ENCODE measurements around the gene PADI3. TPM values are rescaled to one million over a fixed set of nuclear protein-coding genes. Genes with fewer than 3 reads are reported as not detected.

The PADI3 gene
- total RNA-seq, 3 donors from 2014 or later (not counting 1 experiment from before 2014, with no cell fraction given) = not detected

GRCh38 chr1:17287130-17287776, 38.4 kb downstream of the PADI3 start:
- Mint-ChIP-seq H3K27ac (no peak overlapping the region), H3K9me3 (no peaks in the 10 kb centered on the region), H3K4me3 (no peak overlapping the region), H3K4me1 (no peaks in the 10 kb centered on the region), H3K36me3 (no peaks in the 10 kb centered on the region), H3K27me3 (ENCODE audit: low read depth in 2 of 2) (peaks cover 3 to 11% of the 10 kb centered on the region in 2 donors)
- intact Hi-C loops (cut with micrococcal nuclease) = no loop called here
- WGBS (ENCODE audit: insufficient coverage) = 90% methylated on average over 5 of the region's 5 CpGs
- no peak for ATAC-seq
- DNase-seq = no peak
- no peak for TF ChIP-seq CTCF (IDR thresholded peaks at IDR 0.05)
- Histone ChIP-seq H3K27ac (ENCODE audit: low read length) (no peak overlapping the region), H3K36me3 (ENCODE audit: control insufficient read depth, insufficient read depth, low read length) (no peaks in the 10 kb centered on the region), H3K4me1 (ENCODE audit: control insufficient read depth, insufficient read depth, low read length) (peaks cover 9% of the 10 kb centered on the region), H3K27me3 (ENCODE audit: control insufficient read depth, insufficient read depth, low read length) (no peaks in the 10 kb centered on the region), H3K9me3 (ENCODE audit: control insufficient read depth, insufficient read depth, low read length) (no peaks in the 10 kb centered on the region), H3K4me3 (ENCODE audit: low read length) (no peak overlapping the region)

- Histone ChIP-seq H3K36me3 (ENCODE audit: control insufficient read depth, insufficient read depth, low read length) (no peaks in the 10 kb centered on the region), H3K4me3 (ENCODE audit: low read length) (no peak overlapping the region), H3K9me3 (ENCODE audit: control insufficient read depth, insufficient read depth, low read length) (no peaks in the 10 kb centered on the region), H3K27me3 (ENCODE audit: control insufficient read depth, insufficient read depth, low read length) (no peaks in the 10 kb centered on the region), H3K27ac (ENCODE audit: low read length) (no peak overlapping the region), H3K4me1 (ENCODE audit: control insufficient read depth, insufficient read depth, low read length) (peaks cover 6% of the 10 kb centered on the region)
- Mint-ChIP-seq H3K4me1 (no peaks in the 10 kb centered on the region), H3K4me3 (no peak overlapping the region), H3K27me3 (ENCODE audit: low read depth in 2 of 2) (peaks cover 7 to 20% of the 10 kb centered on the region in 2 donors), H3K9me3 (no peaks in the 10 kb centered on the region), H3K36me3 (no peaks in the 10 kb centered on the region), H3K27ac (no peak overlapping the region)
- WGBS (ENCODE audit: insufficient coverage) = 89% methylated on average over 2 of the region's 2 CpGs
- intact Hi-C loops (cut with micrococcal nuclease) = no loop called here
- TF ChIP-seq CTCF (IDR thresholded peaks at IDR 0.05) = no peak
- DNase-seq (no peak), ATAC-seq (no peak)
Measured at GRCh38 chr1:17289721-17290120, 40.8 kb downstream of the PADI3 start.

GRCh38 chr1:17290553-17290952, 41.7 kb downstream of the PADI3 start:
- no peaks in the 10 kb centered on the region for H3K9me3 ChIP-seq (ENCODE audit: control insufficient read depth, insufficient read depth, low read length)
- no peak overlapping the region for H3K4me3 ChIP-seq (ENCODE audit: low read length)
- H3K27ac Mint-ChIP-seq = no peak overlapping the region
- H3K9me3 Mint-ChIP-seq = no peaks in the 10 kb centered on the region
- 83% methylated on average over 3 of the region's 3 CpGs for WGBS (ENCODE audit: insufficient coverage)
- TF ChIP-seq CTCF (IDR thresholded peaks at IDR 0.05) = no peak
- no peaks in the 10 kb centered on the region for H3K4me1 Mint-ChIP-seq
- H3K27me3 ChIP-seq (ENCODE audit: control insufficient read depth, insufficient read depth, low read length) = no peaks in the 10 kb centered on the region
- intact Hi-C loops (cut with micrococcal nuclease) = no loop called here
- no peak overlapping the region for H3K27ac ChIP-seq (ENCODE audit: low read length)
- DNase-seq = no peak
- no peaks in the 10 kb centered on the region for H3K36me3 ChIP-seq (ENCODE audit: control insufficient read depth, insufficient read depth, low read length)
- peaks cover 6% of the 10 kb centered on the region for H3K4me1 ChIP-seq (ENCODE audit: control insufficient read depth, insufficient read depth, low read length)
- ATAC-seq = no peak
- H3K27me3 Mint-ChIP-seq (ENCODE audit: low read depth in 2 of 2) = peaks cover 7 to 20% of the 10 kb centered on the region in 2 donors
- H3K36me3 Mint-ChIP-seq = no peaks in the 10 kb centered on the region
- H3K4me3 Mint-ChIP-seq = no peak overlapping the region

Measured in natural killer cell (primary cell).